HL-60 (cell line): Measurements from ENCODE around the gene ANKRD60.

ENCODE experiments used
- DNase-seq, 2 experiments: peaks; one replicate each; pipeline ENCODE4 v3.0.0-alpha.2; 2010 to 2020; ENCODE audit warnings: low read depth in 1 of 2, low spot score in 1 of 2
- H3K27ac ChIP-seq: fragments of 250-450 bp; sonication (Bioruptor Pico); replicated peaks from 2 replicates; pipeline ENCODE4 v1.5.1; 2020; ENCODE audit warnings: mild to moderate bottlenecking, moderate library complexity
- H3K27me3 ChIP-seq: fragments of 250-450 bp; sonication (Bioruptor Pico); 2 replicates; pipeline ENCODE4 v1.5.1; 2021; ENCODE audit warnings: mild to moderate bottlenecking, moderate library complexity; ENCODE audit not compliant: insufficient read depth, poor library complexity, severe bottlenecking
- H3K4me3 ChIP-seq: replicated peaks from 2 replicates; pipeline ENCODE4 v1.5.1; 2011; ENCODE audit warnings: mild to moderate bottlenecking, control low read depth, low read length; ENCODE audit not compliant: insufficient read depth
- CTCF ChIP-seq: IDR thresholded peaks from one replicate; pipeline ENCODE4 v1.5.1; 2011; ENCODE audit warnings: low read length, control low read depth, inconsistent platforms; ENCODE audit not compliant: insufficient read depth
- GABPA ChIP-seq: IDR thresholded peaks from 2 replicates; pipeline ENCODE4 v1.6.1; 2012; ENCODE audit warnings: low read depth
- POLR2AphosphoS5 ChIP-seq: IDR thresholded peaks from 2 replicates; pipeline ENCODE4 v1.6.1; 2012; ENCODE audit warnings: low read depth
- REST ChIP-seq: IDR thresholded peaks from 2 replicates; pipeline ENCODE4 v1.6.1; 2012; ENCODE audit warnings: low read depth; ENCODE audit not compliant: insufficient replicate concordance
- SPI1 ChIP-seq: IDR thresholded peaks from 2 replicates; pipeline ENCODE4 v1.6.1; 2012; ENCODE audit warnings: low read depth, mild to moderate bottlenecking, borderline replicate concordance

The ANKRD60 gene

GRCh38 chr20:58197185-58197469, 31.3 kb downstream of the ANKRD60 start:
- TF ChIP-seq POLR2AphosphoS5 (no peak), REST (no peak), SPI1 (no peak), GABPA (no peak), CTCF (no peak)
- H3K27me3 ChIP-seq = no peaks in the 10 kb centered on the region
- H3K4me3 ChIP-seq = no peak overlapping the region
- H3K27ac ChIP-seq = no peak overlapping the region
- no peak for DNase-seq

- TF ChIP-seq GABPA (no peak), POLR2AphosphoS5 (no peak), CTCF (no peak), REST (no peak), SPI1 (no peak)
- no peak overlapping the region for H3K4me3 ChIP-seq
- no peak overlapping the region for H3K27ac ChIP-seq
- no peaks in the 10 kb centered on the region for H3K27me3 ChIP-seq
- DNase-seq = no peak
Measured at GRCh38 chr20:58196402-58197184, 31.9 kb downstream of the ANKRD60 start.

GRCh38 chr20:58195047-58195446, 33.4 kb downstream of the ANKRD60 start:
- H3K27me3 ChIP-seq = peaks cover 3% of the 10 kb centered on the region
- no peak for DNase-seq
- H3K27ac ChIP-seq = no peak overlapping the region
- TF ChIP-seq REST (no peak), GABPA (no peak), CTCF (no peak), POLR2AphosphoS5 (no peak), SPI1 (no peak)
- no peak overlapping the region for H3K4me3 ChIP-seq
